Gastroesophageal sphincter (tissue), 3 donors: Measurements from ENCODE around the gene BET1L.
"Not testable (repeated sequence)": the region's sequence is repeated elsewhere in the genome, so short reads cannot be mapped to it uniquely, and the experiment has no call there.

Source experiments
- POLR2A ChIP-seq, 2 donors: fragments of 450-650 bp; IDR thresholded peaks; one replicate each; pipeline ENCODE4 v1.6.1; 2017; ENCODE audit warnings: antibody characterized with exemption in 2 of 2, mild to moderate bottlenecking in 2 of 2, moderate library complexity in 1 of 2
- TF ChIP-seq, protein P1 (sequence below), 4 experiments: fragments of 200-600 bp in 2 of 4; fragments of 450-650 bp in 2 of 4; sonication (generic) in 1 of 4; IDR thresholded peaks; one replicate each; pipeline ENCODE4 v1.5.1; 2017 to 2019; ENCODE audit warnings: antibody characterized with exemption in 4 of 4, mild to moderate bottlenecking in 2 of 4, moderate library complexity in 2 of 4

DNA sequence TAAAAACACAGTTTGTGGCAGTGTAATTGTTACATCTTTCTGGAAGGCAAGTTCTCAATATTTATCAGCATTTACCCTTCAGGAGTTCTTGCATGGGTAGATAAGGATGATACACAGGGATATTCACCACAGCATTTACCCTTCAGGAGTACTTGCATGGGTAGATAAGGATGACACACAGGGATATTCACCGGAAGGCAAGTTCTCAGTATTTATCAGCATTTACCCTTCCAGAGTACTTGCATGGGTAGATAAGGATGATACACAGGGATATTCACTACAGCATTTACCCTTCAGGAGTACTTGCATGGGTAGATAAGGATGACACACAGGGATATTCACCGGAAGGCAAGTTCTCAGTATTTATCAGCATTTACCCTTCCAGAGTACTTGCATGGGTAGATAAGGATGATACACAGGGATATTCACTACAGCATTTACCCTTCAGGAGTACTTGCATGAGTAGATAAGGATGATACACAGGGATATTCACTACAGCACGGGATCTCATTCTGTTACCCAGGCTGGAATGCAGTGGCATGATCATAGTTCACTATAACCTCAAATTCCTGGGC, 13.5 kb upstream of the BET1L start:
- not testable (repeated sequence) for TF ChIP-seq POLR2A (IDR thresholded peaks at IDR 0.05)
- TF ChIP-seq, protein P1, sequence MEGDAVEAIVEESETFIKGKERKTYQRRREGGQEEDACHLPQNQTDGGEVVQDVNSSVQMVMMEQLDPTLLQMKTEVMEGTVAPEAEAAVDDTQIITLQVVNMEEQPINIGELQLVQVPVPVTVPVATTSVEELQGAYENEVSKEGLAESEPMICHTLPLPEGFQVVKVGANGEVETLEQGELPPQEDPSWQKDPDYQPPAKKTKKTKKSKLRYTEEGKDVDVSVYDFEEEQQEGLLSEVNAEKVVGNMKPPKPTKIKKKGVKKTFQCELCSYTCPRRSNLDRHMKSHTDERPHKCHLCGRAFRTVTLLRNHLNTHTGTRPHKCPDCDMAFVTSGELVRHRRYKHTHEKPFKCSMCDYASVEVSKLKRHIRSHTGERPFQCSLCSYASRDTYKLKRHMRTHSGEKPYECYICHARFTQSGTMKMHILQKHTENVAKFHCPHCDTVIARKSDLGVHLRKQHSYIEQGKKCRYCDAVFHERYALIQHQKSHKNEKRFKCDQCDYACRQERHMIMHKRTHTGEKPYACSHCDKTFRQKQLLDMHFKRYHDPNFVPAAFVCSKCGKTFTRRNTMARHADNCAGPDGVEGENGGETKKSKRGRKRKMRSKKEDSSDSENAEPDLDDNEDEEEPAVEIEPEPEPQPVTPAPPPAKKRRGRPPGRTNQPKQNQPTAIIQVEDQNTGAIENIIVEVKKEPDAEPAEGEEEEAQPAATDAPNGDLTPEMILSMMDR (IDR thresholded peaks at IDR 0.05), result not testable (repeated sequence)
